GM19395 (cell line): ENCODE measurements around the gene UMOD.

Experiments used
- ATAC-seq: cut with Tn5 transposase; IDR thresholded peaks from one replicate; pipeline ENCODE4 v1.9.1; 2021; ENCODE audit warnings: mild to moderate bottlenecking, moderate library complexity; ENCODE audit not compliant: unreplicated experiment

Gene UMOD

GRCh38 chr16:20352615-20353014, at the start of gene UMOD:
TSS of gene UMOD (minus strand) at chr16:20352715. CDS start at chr16:20350737, 1,978 bp downstream.
- no peak for ATAC-seq

GRCh38 chr16:20401475-20402016, 49.0 kb upstream of the UMOD start:
- ATAC-seq, result no peak

- no peak for ATAC-seq
Observed at GRCh38 chr16:20401066-20401465, 48.6 kb upstream of the UMOD start.

GRCh38 chr16:20399185-20399584, 46.7 kb upstream of the UMOD start:
- no peak for ATAC-seq

- no peak for ATAC-seq
Observed at GRCh38 chr16:20398603-20399002, 46.1 kb upstream of the UMOD start.

- ATAC-seq, result no peak
Observed at GRCh38 chr16:20397468-20398074, 45.1 kb upstream of the UMOD start.

- no peak for ATAC-seq
Observed at GRCh38 chr16:20396846-20397467, 44.4 kb upstream of the UMOD start.

- no peak for ATAC-seq
Observed at GRCh38 chr16:20395946-20396345, 43.4 kb upstream of the UMOD start.

GRCh38 chr16:20393801-20394577, 41.5 kb upstream of the UMOD start:
- ATAC-seq, result no peak

GRCh38 chr16:20391045-20391444, 38.5 kb upstream of the UMOD start:
- ATAC-seq, result no peak

GRCh38 chr16:20388854-20389253, 36.3 kb upstream of the UMOD start:
- ATAC-seq, result no peak

- ATAC-seq, result no peak
Observed at GRCh38 chr16:20387978-20388377, 35.5 kb upstream of the UMOD start.

GRCh38 chr16:20385844-20386832, 33.6 kb upstream of the UMOD start:
- no peak for ATAC-seq

- no peak for ATAC-seq
Observed at GRCh38 chr16:20383106-20384029, 30.9 kb upstream of the UMOD start.

GRCh38 chr16:20382202-20382948, 29.9 kb upstream of the UMOD start:
- no peak for ATAC-seq

- no peak for ATAC-seq
Observed at GRCh38 chr16:20380782-20381181, 28.3 kb upstream of the UMOD start.

- no peak for ATAC-seq
Observed at GRCh38 chr16:20377181-20377580, 24.7 kb upstream of the UMOD start.

GRCh38 chr16:20372701-20373100, 20.2 kb upstream of the UMOD start:
- ATAC-seq, result no peak
